Body of pancreas (tissue), 4 donors: Measurements from ENCODE around the gene UNC13C.

Experiments used
- POLR2A ChIP-seq, 3 donors: fragments of 450-650 bp; IDR thresholded peaks; one replicate each; pipeline ENCODE4 v1.6.1; 2016; ENCODE audit warnings: antibody characterized with exemption in 3 of 3, mild to moderate bottlenecking in 2 of 3
- TF ChIP-seq, protein P1 (sequence below), 7 experiments: fragments of 450-650 bp in 4 of 7; fragments of 200-600 bp in 3 of 7; sonication (generic) in 3 of 7; IDR thresholded peaks; one replicate each; pipeline ENCODE4 v1.5.1; 2016 to 2019; ENCODE audit warnings: antibody characterized with exemption in 7 of 7

DNA sequence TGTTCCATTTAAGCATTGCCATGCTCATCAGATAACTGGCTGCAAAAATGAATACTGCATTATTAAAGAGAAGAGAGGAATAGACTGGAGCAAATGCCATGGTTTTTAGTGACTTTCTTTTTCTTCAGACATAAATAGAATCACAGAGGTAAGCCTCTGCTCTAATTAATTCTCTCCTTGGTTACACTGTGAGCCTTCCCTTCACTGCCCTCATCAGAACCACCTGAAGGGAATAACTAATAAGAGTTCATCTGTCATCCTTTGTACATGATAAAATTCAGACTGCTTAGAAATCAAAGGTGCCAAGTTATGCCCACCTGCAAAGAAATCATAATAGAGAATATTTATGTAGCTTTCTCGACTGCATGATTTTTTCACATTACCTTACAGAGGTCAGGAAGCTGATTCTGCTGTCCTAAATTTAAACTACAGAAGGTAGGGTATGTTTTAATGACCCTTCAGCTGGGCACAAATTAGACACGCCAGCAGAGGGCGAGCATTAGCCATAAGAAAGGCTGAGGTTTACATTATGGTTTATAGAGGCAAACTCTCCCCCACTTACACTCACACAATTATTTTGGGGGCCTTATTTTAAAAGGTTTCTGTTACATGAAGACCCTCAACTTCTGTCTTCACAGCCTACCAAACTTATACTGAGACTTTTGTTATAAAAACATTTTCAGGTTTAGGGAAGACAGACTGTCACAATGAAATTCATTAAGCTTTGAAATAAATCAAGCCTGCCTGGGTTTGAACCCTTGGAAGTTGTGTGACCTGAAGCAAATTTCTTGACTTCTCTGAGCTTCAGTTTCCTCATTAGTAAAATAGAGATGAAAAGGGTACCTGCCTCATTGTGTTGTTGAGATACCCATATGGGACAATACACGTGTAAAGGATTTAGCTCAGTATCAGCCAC, 15.3 kb upstream of the UNC13C start:
- TF ChIP-seq, protein P1, sequence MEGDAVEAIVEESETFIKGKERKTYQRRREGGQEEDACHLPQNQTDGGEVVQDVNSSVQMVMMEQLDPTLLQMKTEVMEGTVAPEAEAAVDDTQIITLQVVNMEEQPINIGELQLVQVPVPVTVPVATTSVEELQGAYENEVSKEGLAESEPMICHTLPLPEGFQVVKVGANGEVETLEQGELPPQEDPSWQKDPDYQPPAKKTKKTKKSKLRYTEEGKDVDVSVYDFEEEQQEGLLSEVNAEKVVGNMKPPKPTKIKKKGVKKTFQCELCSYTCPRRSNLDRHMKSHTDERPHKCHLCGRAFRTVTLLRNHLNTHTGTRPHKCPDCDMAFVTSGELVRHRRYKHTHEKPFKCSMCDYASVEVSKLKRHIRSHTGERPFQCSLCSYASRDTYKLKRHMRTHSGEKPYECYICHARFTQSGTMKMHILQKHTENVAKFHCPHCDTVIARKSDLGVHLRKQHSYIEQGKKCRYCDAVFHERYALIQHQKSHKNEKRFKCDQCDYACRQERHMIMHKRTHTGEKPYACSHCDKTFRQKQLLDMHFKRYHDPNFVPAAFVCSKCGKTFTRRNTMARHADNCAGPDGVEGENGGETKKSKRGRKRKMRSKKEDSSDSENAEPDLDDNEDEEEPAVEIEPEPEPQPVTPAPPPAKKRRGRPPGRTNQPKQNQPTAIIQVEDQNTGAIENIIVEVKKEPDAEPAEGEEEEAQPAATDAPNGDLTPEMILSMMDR (IDR thresholded peaks at IDR 0.05): peak in 6 of 7 experiments; percentile 30 to 48 (median 38)
- no peak for TF ChIP-seq POLR2A (IDR thresholded peaks at IDR 0.05)
